ENCODE data around the gene HEATR5A. TPM values are rescaled to one million over a fixed set of nuclear protein-coding genes. Genes with fewer than 3 reads are reported as not detected.
"Not testable (repeated sequence)": the region's sequence is repeated elsewhere in the genome, so short reads cannot be mapped to it uniquely, and the experiment has no call there.

HEATR5A gene
- polyA plus RNA-seq (ENCODE audit: insufficient read length), result 12.6 TPM

- peak; percentile 89 for DNase-seq (ENCODE audit: low read depth)
These were observed at the start of gene HEATR5A for GRCh38 chr14:31420319-31421111. HEATR5A (minus strand) TSS chr14:31420550; CDS start chr14:31402975, 17,575 bp downstream.

DNA sequence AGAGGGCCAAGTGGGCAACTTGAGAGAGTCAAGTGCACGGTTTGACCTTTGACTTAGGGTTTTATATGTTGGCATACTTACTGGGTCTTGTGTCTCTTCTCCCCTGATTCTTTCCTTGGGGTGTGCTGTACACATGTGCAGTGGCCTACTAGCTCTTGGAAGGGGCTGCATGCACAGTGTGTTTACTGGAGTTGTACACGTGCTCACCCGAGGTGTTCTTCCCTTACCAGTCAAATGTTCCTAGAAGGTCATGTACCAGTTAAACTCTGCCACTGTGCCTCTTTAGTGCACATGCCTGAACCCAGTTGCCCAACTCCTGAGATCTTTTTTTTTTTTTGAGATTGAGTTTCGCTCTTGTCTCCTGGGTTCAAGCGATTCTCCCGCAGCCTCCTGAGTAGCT is 46.2 kb upstream of the HEATR5A start:
- no peak for DNase-seq (ENCODE audit: low read depth)

GRCh38 chr14:31465111-31465510 is 44.8 kb upstream of the HEATR5A start:
- DNase-seq (ENCODE audit: low read depth), result peak; percentile 53

DNA sequence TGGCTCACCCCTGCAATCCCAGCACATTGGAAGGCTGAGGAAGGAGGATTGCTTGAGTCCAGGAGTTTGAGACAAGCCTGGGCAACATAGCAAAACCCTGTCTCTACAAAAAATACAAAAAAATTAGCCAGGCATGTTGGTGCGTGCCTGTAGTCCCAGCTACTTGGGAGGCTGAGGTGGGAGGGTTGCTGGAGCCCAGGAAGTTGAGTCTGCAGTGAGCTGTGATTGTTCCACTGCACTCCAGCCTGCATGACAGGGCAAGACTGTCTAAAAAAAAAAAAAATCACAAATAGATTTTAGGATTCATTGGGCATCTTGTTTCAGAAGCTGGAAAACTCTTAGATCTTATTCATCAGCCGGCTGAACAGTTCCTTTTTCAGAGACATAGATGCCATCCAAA is 42.1 kb upstream of the HEATR5A start:
- DNase-seq (ENCODE audit: low read depth), result not testable (repeated sequence)

DNA sequence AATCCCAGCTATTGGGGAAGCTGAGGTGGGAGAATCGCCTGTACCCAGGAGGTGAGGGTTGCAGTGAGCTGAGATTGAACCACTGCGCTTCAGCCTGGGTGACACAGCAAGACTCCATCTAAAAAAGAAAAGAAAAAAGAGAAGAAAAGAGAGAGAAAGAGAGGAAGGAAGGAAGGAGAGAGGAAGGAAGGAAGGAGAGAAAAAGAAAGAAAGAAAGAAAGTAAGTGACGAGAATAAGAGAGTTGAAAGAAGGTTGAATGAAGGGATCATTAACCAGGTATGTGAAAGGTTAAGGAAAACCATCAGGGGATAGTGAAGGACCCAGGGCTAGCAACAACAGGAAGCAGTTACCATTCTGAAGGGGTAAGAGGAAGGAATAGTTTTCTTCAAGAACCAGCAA is 41.2 kb upstream of the HEATR5A start:
- DNase-seq (ENCODE audit: low read depth), result no peak

DNA sequence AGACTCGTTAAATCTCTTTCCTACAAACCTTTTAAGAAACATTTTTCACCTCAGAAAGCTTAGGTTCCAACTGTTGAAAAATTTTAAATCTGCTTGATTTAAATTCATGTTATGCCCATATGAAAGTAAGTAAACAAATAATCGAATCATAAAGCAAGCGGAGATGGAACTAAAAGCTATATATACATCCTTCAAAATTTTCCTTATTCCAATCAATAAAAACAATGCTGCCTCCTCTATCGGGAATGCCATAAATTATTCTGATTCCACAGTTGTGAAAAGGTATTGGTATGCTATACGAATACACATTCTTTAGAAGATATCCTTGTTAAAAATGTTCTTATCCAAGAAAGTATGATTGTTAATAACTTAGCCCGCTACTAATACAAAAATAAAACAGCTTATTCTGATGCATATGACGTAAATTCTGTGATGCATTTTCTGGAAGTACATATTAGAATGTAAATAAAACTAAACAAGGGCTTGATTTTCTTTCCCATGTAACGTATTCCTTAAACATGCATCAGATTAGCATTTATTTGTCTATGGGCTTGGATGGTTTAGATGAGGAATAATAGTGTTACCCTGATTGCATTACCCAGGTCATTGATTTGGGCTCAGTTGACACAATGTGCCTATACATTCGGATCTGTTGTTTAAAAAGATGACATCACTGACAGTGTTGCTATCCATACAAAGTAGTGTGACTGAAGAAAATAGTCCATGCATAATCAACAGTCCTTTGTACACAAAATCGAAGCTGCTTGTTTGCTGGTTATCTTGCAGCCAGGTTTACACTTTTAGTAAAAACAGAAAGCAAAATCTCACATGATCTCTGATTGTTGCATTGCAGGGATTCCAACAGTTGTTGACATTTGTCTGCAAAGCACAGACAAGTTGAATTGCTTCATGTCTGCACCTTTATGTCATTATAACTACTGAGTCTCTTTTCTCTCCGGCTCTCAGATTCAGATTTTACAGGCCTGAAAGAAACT is 37.6 kb upstream of the HEATR5A start:
- no peak for DNase-seq (ENCODE audit: low read depth)

DNA sequence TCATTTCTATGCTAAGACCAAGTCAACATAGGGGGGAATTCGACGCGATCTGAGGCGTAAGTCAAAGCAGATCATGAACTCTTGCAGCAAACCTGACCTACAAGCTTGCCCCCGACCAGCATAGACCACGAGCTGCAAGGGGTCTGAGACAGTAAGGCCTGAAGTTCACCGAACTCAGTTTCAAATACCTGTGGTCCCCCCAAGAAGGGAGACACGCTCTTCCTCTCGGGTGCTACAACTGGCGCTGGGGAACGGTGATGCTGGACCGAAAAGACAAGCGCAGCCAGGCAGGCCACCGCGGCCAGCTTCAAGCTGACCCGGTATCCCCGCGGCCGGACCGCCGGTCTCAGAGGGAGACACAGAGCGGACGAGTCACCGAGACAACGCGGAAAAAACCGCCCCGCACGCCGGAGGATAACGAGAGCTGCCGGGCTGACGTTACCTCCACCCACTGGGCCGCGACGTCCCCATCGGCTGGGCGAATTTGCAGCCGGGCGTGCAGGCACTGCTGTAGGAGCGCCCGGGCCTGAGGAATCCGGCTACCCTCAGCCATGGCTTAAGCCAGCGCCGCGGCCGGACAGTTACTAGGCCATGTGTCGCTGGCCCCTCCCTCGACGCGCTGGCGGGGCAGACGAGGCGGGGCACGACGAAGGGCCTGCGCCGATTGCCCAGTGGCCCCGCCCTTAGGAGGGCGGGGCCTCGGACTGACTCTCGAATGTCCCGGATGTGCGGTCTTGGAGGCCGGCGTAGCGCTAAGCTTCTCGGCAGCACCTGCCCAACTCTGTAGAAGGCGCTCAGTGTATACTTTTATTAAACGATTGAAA is 36.7 kb upstream of the HEATR5A start, which contains the start of gene DTD2:
DTD2 (minus strand) TSS at position 666 of the 824 bp plus-strand sequence; CDS start at position 553, 113 bp downstream.
- peak; percentile 93 for DNase-seq (ENCODE audit: low read depth)

DNA sequence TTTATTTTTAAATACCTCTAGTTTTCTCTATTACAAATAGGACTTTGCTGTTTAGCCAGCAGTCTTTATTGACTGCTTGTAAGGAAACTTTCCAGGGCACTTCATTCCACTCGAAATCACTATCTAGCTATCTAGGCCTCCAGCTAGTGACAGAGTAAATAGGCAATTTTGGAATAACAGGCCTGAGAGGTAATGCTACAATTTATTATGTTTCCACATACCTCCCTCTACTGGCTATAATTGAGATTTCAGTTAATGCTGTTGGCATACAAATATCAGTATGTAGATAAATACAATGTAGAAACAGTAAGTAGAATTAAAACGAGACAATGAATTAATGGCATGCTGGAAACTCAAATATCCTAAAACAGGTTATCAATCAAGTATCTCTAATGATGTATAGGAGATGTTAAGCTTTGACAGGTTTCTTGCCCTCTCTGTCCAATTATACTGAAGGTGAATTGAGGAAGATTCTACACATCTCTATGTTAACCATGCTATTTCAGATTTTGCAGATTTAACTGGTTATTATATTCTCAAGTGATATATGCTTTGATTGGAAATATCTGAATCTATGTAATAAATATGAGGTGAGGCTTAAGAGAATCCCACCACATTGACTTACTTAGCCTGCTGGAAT is 29.7 kb upstream of the HEATR5A start:
- no peak for DNase-seq (ENCODE audit: low read depth)

GRCh38 chr14:31449136-31449535 is 28.8 kb upstream of the HEATR5A start:
- DNase-seq (ENCODE audit: low read depth), result no peak

DNA sequence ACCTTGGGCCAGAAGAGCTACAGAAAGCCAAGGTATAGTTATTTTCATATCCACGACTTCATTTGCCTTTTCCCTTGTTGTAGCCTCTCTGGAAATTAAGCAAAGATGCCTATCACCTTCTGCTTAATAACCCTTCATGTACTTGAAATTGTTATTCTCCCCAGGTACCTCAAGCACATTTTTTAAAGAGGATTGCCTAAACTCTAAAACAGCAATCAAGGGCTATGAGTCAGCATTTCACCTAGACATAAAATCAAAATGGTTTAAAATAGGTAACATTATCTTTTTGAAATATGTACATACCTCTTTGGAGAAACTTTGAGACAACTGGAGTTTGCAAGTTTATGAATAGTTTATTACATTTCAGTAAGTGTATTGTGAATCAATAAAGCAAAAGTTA is 25.4 kb upstream of the HEATR5A start:
- no peak for DNase-seq (ENCODE audit: low read depth)

DNA sequence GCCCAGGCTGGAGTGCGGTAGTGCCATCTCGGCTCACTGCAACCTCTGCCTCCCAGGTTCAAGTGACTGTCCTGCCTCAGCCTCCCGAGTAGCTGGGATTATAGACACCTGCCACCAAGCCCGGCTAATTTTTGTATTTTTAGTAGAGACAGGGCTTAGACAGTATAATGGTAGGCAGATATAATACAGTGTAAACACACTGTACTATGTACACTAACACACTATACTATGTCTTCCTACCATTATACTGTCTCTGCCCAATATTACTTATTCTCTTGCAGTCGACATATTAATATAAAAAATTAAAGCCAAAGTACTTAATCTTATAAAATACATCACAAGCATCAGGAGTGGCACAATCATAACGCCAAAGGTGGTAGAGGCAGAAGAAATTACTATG is 21.9 kb upstream of the HEATR5A start:
- no peak for DNase-seq (ENCODE audit: low read depth)

GRCh38 chr14:31441273-31442111 is 21.1 kb upstream of the HEATR5A start:
- no peak for DNase-seq (ENCODE audit: low read depth)

- DNase-seq (ENCODE audit: low read depth), result no peak
These were observed 19.9 kb upstream of the HEATR5A start for GRCh38 chr14:31440280-31440679.

GRCh38 chr14:31439561-31439960 is 19.2 kb upstream of the HEATR5A start:
- no peak for DNase-seq (ENCODE audit: low read depth)

DNA sequence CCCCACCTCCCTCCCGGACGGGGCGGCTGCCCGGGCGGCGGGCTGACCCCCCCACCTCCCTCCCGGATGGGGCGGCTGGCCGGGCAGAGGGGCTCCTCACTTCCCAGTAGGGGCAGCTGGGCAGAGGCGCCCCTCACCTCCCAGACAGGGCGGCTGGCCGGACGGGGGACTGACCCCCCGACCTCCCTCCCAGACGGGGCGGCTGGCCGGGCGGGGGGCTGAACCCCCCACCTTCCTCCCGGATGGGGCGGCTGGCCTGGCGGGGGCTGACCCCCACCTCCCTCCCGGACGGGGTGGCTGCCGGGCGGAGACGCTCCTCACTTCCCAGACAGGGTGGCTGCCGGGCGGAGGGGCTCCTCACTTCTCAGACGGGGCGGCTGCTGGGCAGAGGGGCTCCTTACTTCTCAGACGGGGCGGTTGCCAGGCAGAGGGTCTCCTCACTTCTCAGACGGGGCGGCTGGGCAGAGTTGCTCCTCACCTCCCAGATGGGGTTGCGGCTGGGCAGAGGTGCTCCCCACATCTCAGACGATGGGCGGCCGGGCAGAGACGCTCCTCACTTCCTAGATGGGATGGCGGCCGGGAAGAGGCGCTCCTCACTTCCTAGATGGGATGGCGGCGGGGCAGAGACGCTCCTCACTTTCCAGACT is 16.8 kb upstream of the HEATR5A start:
- DNase-seq (ENCODE audit: low read depth), result not testable (repeated sequence)

DNA sequence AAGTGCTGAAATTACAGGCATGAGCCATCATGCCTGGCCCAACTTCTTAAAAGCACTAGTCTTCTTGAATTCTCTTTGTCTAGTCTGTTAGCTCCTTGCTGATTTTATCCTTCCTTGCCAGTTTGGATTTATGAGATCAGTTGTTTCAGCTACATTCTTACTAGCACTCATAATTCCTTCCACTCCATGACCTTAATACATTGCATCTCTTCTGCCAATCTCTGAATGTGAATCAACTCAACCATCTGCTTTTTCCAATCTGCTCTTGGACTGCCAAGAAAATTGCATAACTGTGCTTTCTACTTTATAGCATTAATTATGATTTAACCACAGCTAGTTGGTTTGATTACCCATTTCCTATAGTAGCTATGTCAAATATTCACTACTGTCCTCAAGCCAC is 14.9 kb upstream of the HEATR5A start:
- no peak for DNase-seq (ENCODE audit: low read depth)

- DNase-seq (ENCODE audit: low read depth), result no peak
These were observed 10.4 kb upstream of the HEATR5A start for GRCh38 chr14:31430634-31431264.

DNA sequence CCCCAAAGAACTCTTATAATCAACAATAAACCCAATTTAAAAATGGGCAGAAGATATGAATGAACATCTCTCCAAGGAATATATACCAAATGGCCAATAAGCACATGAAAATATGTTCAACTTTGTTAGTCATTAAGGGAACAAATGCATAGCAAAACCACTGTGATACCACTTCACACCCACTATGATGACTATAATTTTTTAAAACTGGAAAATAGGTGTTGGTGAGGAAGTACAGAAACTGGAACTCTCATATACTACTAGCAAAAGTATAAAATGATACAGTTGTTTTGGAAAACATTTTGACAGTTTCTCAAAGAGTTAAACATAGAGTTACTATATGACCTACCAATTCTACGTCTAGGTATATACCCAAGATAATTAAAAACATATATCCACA is 9.4 kb upstream of the HEATR5A start:
- DNase-seq (ENCODE audit: low read depth), result no peak

DNA sequence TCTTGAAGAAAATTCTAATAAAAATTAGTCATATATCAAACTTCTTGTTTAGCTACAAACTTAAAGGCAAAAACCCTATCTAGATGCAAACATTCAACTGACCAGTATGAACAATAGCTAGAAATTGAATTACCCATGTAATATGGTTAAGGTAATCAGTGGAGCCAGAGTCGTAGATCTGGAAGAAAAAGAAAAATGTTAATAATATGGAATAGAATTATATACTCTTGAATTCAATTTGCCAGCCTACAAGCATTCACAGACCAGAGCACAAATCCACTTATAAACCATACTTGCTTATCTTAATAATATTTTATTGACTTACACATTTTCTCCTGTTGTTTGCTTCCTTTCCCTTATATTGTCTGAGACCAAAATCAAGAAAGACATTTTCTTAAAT is 7.7 kb upstream of the HEATR5A start:
- no peak for DNase-seq (ENCODE audit: low read depth)

Measured in forelimb muscle (tissue), 1 donor.